Dendritic cell treated with granulocyte-macrophage colony-stimulating factor and Interleukin-4, amounts not matched to agents 40 ng/mL and 50 ng/mL, for 4 days (primary cell): ENCODE results near the gene RCOR1.

Source experiments
- H3K27ac Mint-ChIP-seq: one replicate; pipeline ENCODE4 v1.8.0; 2022; ENCODE audit warnings: mild to moderate bottlenecking, mixed read lengths
- H3K27me3 Mint-ChIP-seq: one replicate; pipeline ENCODE4 v1.8.0; 2022; ENCODE audit warnings: mild to moderate bottlenecking, mixed read lengths
- H3K36me3 Mint-ChIP-seq: one replicate; pipeline ENCODE4 v1.8.0; 2022; ENCODE audit warnings: low read depth, mixed read lengths
- H3K4me1 Mint-ChIP-seq: one replicate; pipeline ENCODE4 v1.8.0; 2022; ENCODE audit warnings: low read depth, mixed read lengths
- H3K4me3 Mint-ChIP-seq: one replicate; pipeline ENCODE4 v1.8.0; 2022; ENCODE audit warnings: mild to moderate bottlenecking, moderate library complexity, mixed read lengths
- H3K9me3 Mint-ChIP-seq: one replicate; pipeline ENCODE4 v1.8.0; 2022; ENCODE audit warnings: mixed read lengths
- intact Hi-C: fragments of 100-400 bp; cut with micrococcal nuclease; formaldehyde crosslinking; loops from one replicate; pipeline ENCODE4 v1.15.0; 2022

The RCOR1 gene

GRCh38 chr14:102695167-102695555 lies 102.7 kb downstream of the RCOR1 start:
- intact Hi-C loops = no loop called here
- no peak overlapping the region for H3K4me3 Mint-ChIP-seq
- H3K27ac Mint-ChIP-seq = no peak overlapping the region
- peaks cover 8% of the 10 kb centered on the region for H3K36me3 Mint-ChIP-seq
- H3K4me1 Mint-ChIP-seq = peaks cover 35% of the 10 kb centered on the region
- H3K9me3 Mint-ChIP-seq = no peaks in the 10 kb centered on the region
- no peaks in the 10 kb centered on the region for H3K27me3 Mint-ChIP-seq

GRCh38 chr14:102696332-102696731 lies 103.9 kb downstream of the RCOR1 start:
- Mint-ChIP-seq H3K9me3 (peaks cover 8% of the 10 kb centered on the region), H3K36me3 (peaks cover 8% of the 10 kb centered on the region), H3K27me3 (no peaks in the 10 kb centered on the region), H3K27ac (no peak overlapping the region), H3K4me1 (peaks cover 24% of the 10 kb centered on the region), H3K4me3 (no peak overlapping the region)
- intact Hi-C loops = no loop called here

- Mint-ChIP-seq H3K27ac (no peak overlapping the region), H3K9me3 (peaks cover 8% of the 10 kb centered on the region), H3K4me3 (no peak overlapping the region), H3K4me1 (peaks cover 24% of the 10 kb centered on the region), H3K36me3 (peaks cover 15% of the 10 kb centered on the region), H3K27me3 (no peaks in the 10 kb centered on the region)
- intact Hi-C loops = no loop called here
Measured at GRCh38 chr14:102696856-102697495, 104.5 kb downstream of the RCOR1 start.

GRCh38 chr14:102697501-102697900 lies 105.1 kb downstream of the RCOR1 start:
- H3K9me3 Mint-ChIP-seq = peaks cover 8% of the 10 kb centered on the region
- no peak overlapping the region for H3K27ac Mint-ChIP-seq
- H3K36me3 Mint-ChIP-seq = peaks cover 20% of the 10 kb centered on the region
- H3K4me1 Mint-ChIP-seq = peaks cover 24% of the 10 kb centered on the region
- H3K4me3 Mint-ChIP-seq = no peak overlapping the region
- no peaks in the 10 kb centered on the region for H3K27me3 Mint-ChIP-seq
- intact Hi-C loops = no loop called here

GRCh38 chr14:102699416-102700110 lies 107.1 kb downstream of the RCOR1 start:
- H3K9me3 Mint-ChIP-seq = peaks cover 17% of the 10 kb centered on the region
- intact Hi-C loops = no loop called here
- no peak overlapping the region for H3K27ac Mint-ChIP-seq
- H3K4me1 Mint-ChIP-seq = peaks cover 16% of the 10 kb centered on the region
- no peak overlapping the region for H3K4me3 Mint-ChIP-seq
- H3K27me3 Mint-ChIP-seq = no peaks in the 10 kb centered on the region
- peaks cover 38% of the 10 kb centered on the region for H3K36me3 Mint-ChIP-seq

GRCh38 chr14:102708494-102708893 lies 116.0 kb downstream of the RCOR1 start:
- H3K36me3 Mint-ChIP-seq = peaks cover 66% of the 10 kb centered on the region
- no peak overlapping the region for H3K27ac Mint-ChIP-seq
- H3K4me3 Mint-ChIP-seq = no peak overlapping the region
- no peaks in the 10 kb centered on the region for H3K27me3 Mint-ChIP-seq
- intact Hi-C loops = no loop called here
- H3K4me1 Mint-ChIP-seq = no peaks in the 10 kb centered on the region
- H3K9me3 Mint-ChIP-seq = no peaks in the 10 kb centered on the region

GRCh38 chr14:102711207-102711606 lies 118.8 kb downstream of the RCOR1 start:
- Mint-ChIP-seq H3K27me3 (no peaks in the 10 kb centered on the region), H3K27ac (no peak overlapping the region), H3K4me3 (no peak overlapping the region), H3K36me3 (peaks cover 68% of the 10 kb centered on the region), H3K4me1 (no peaks in the 10 kb centered on the region), H3K9me3 (no peaks in the 10 kb centered on the region)
- intact Hi-C loops = no loop called here

GRCh38 chr14:102711946-102712345 lies 119.5 kb downstream of the RCOR1 start:
- Mint-ChIP-seq H3K27ac (no peak overlapping the region), H3K36me3 (peaks cover 71% of the 10 kb centered on the region), H3K4me1 (no peaks in the 10 kb centered on the region)

GRCh38 chr14:102717276-102717675 lies 124.8 kb downstream of the RCOR1 start:
- intact Hi-C loops = no loop called here
- H3K36me3 Mint-ChIP-seq = peaks cover 92% of the 10 kb centered on the region

More at GRCh38 chr14:102711946-102712345, 119.5 kb downstream of the RCOR1 start:
- no peaks in the 10 kb centered on the region for H3K27me3 Mint-ChIP-seq
- no peak overlapping the region for H3K4me3 Mint-ChIP-seq
- no peaks in the 10 kb centered on the region for H3K9me3 Mint-ChIP-seq
- intact Hi-C loops = no loop called here

GRCh38 chr14:102722646-102723045 lies 130.2 kb downstream of the RCOR1 start:
- peaks cover 100% of the 10 kb centered on the region for H3K36me3 Mint-ChIP-seq
- H3K27me3 Mint-ChIP-seq = no peaks in the 10 kb centered on the region

More at GRCh38 chr14:102717276-102717675, 124.8 kb downstream of the RCOR1 start:
- Mint-ChIP-seq H3K9me3 (no peaks in the 10 kb centered on the region), H3K27ac (no peak overlapping the region), H3K27me3 (no peaks in the 10 kb centered on the region), H3K4me1 (no peaks in the 10 kb centered on the region), H3K4me3 (no peak overlapping the region)

GRCh38 chr14:102723650-102724049 lies 131.2 kb downstream of the RCOR1 start:
- intact Hi-C loops = no loop called here
- Mint-ChIP-seq H3K36me3 (peaks cover 100% of the 10 kb centered on the region), H3K4me1 (no peaks in the 10 kb centered on the region), H3K27me3 (no peaks in the 10 kb centered on the region), H3K4me3 (no peak overlapping the region), H3K9me3 (no peaks in the 10 kb centered on the region), H3K27ac (no peak overlapping the region)

More at GRCh38 chr14:102722646-102723045, 130.2 kb downstream of the RCOR1 start:
- Mint-ChIP-seq H3K27ac (no peak overlapping the region), H3K9me3 (no peaks in the 10 kb centered on the region), H3K4me3 (no peak overlapping the region), H3K4me1 (no peaks in the 10 kb centered on the region)
- intact Hi-C loops = no loop called here

- H3K4me3 Mint-ChIP-seq = no peak overlapping the region
- H3K4me1 Mint-ChIP-seq = no peaks in the 10 kb centered on the region
- H3K27me3 Mint-ChIP-seq = no peaks in the 10 kb centered on the region
- peaks cover 93% of the 10 kb centered on the region for H3K36me3 Mint-ChIP-seq
- H3K27ac Mint-ChIP-seq = no peak overlapping the region
- intact Hi-C loops = no loop called here
- no peaks in the 10 kb centered on the region for H3K9me3 Mint-ChIP-seq
Measured at GRCh38 chr14:102726191-102726949, 133.9 kb downstream of the RCOR1 start.

GRCh38 chr14:102727336-102728095 lies 135.1 kb downstream of the RCOR1 start:
- H3K4me3 Mint-ChIP-seq = no peak overlapping the region
- H3K36me3 Mint-ChIP-seq = peaks cover 91% of the 10 kb centered on the region
- H3K27me3 Mint-ChIP-seq = no peaks in the 10 kb centered on the region
- no peaks in the 10 kb centered on the region for H3K9me3 Mint-ChIP-seq
- no peak overlapping the region for H3K27ac Mint-ChIP-seq
- intact Hi-C loops = no loop called here
- H3K4me1 Mint-ChIP-seq = no peaks in the 10 kb centered on the region
